GM23338 (cell line): Measurements from ENCODE around the gene GCNT2.

Experiments used
- CTCF ChIP-seq, 2 experiments: fragments of 200-600 bp in 1 of 2; sonication (generic) in 1 of 2; conservative IDR thresholded peaks; 2 replicates each; pipeline versions ENCODE4 v1.5.1 to v1.6.1; 2016 to 2017; ENCODE audit warnings: antibody characterized with exemption in 2 of 2, low read depth in 2 of 2, mild to moderate bottlenecking in 2 of 2, moderate library complexity in 1 of 2
- EZH2 ChIP-seq: fragments of 200-600 bp; sonication (generic); IDR thresholded peaks from one replicate; pipeline ENCODE4 v1.8.0; 2017; ENCODE audit warnings: antibody characterized with exemption, mild to moderate bottlenecking, low read depth; ENCODE audit not compliant: unreplicated experiment
- EZH2phosphoT487 ChIP-seq: fragments of 200-600 bp; sonication (generic); IDR thresholded peaks from one replicate; pipeline ENCODE4 v1.8.1; 2018; ENCODE audit warnings: antibody characterized with exemption; ENCODE audit not compliant: unreplicated experiment
- JUNB ChIP-seq: IDR thresholded peaks from one replicate; pipeline ENCODE4 v1.6.1; 2016; ENCODE audit warnings: antibody characterized with exemption; ENCODE audit not compliant: unreplicated experiment
- POLR2AphosphoS5 ChIP-seq: IDR thresholded peaks from 2 replicates; pipeline ENCODE4 v1.6.1; 2016; ENCODE audit warnings: antibody characterized with exemption, low read depth
- STAT1 ChIP-seq: IDR thresholded peaks from one replicate; pipeline ENCODE4 v1.6.1; 2016; ENCODE audit warnings: antibody characterized with exemption; ENCODE audit not compliant: unreplicated experiment
- ZNF331 ChIP-seq: fragments of 250-450 bp; sonication (Bioruptor Pico); IDR thresholded peaks from 2 replicates; pipeline ENCODE4 v1.5.0; 2020; ENCODE audit warnings: low read depth, mild to moderate bottlenecking, moderate library complexity

DNA sequence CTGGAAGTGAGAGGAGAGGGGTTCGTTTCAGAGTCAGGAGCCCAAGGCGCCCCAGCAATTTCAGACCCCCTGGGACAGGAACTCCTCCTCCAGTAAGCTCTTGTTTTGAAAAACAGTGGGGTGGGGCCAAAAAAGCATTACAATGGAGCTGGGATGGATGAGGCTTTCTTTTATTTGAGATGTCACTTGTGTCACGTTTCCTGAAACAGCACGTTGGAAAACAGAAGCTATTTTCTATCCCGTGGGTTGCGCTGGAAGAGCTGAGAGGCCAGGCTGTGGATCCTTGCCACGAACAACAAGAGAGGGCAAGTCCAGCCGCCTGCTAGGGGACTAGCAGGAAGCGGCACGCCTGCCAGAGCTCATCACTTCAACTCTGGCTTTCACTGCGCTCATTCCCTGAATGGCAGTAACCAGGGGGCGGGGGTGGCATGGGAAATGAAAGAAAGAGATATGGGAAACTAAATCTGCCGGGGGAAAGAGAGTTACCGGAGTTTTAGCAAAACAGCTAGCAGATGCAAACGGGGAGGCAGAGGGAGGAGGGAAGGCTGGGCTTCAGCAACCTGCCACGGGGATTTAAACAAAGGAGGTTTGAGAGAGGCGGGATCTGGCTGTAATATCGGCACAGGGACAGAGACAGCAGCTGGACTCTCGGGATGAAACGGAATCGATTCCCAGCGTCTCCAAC is 34.6 kb downstream of the GCNT2 start:
- no peak for TF ChIP-seq CTCF (conservative IDR thresholded peaks at IDR 0.05; ENCODE audit: low read depth in 2 of 2)
- no peak for TF ChIP-seq STAT1
- TF ChIP-seq EZH2 = no peak
- TF ChIP-seq POLR2AphosphoS5 = peak; percentile 62
- no peak for TF ChIP-seq EZH2phosphoT487
- no peak for TF ChIP-seq JUNB
- no peak for TF ChIP-seq ZNF331 (CRISPR knock-in tag)
